Activated gamma-delta T cell (primary cell): Measurements from ENCODE around the gene TRA2B.
A peak's percentile ranks its signal among the peaks of the same experiment; 100 is the strongest.

Experiments
- DNase-seq: peaks from one replicate; lab custom pipeline; 2025; lab: John Stamatoyannopoulos, UW
- total RNA-seq, 2 donors: gene quantifications; one replicate each; lab custom pipeline; 2026; lab: John Stamatoyannopoulos, UW

Gene TRA2B
- total RNA-seq: 355 to 397 reads per million in 2 donors

DNA sequence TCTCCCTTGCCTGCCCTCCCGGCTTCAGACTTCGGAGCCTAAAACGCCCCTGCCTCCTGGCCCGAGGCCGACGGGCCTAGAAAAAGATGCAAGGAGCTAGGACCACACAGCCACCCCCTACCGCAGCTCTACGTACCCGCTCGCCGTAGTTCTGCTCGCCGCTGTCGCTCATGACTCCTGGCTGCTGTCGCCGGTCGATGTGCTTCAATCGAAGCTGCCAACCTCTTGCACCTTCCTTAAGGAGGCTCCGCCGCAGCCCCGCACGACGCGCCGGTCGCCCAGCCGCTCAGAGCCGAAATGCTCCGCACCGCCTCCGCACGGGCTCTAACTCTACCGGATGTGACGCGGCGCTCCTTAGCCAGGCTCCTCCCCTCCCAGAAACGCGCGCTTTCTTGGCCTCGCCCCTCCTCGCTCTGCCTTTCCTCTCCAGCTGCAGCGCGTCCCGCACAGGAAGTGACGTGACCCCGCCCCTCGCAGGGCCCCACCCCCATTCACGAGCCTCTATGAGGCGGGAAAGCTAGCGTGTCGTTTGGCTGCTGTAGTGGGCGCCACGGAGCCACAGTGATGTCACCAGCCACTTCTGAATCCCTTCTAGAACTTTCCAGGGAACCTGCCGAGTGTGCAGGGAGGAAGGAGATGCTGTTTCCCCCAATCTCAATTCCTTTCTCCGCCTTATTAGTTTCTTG lies at the start of gene TRA2B:
Gene TRA2B (minus strand): TSS at position 326 of the 686 bp plus-strand sequence. CDS start 154 bp downstream, at position 172.
- peak; percentile 93 for DNase-seq

DNA sequence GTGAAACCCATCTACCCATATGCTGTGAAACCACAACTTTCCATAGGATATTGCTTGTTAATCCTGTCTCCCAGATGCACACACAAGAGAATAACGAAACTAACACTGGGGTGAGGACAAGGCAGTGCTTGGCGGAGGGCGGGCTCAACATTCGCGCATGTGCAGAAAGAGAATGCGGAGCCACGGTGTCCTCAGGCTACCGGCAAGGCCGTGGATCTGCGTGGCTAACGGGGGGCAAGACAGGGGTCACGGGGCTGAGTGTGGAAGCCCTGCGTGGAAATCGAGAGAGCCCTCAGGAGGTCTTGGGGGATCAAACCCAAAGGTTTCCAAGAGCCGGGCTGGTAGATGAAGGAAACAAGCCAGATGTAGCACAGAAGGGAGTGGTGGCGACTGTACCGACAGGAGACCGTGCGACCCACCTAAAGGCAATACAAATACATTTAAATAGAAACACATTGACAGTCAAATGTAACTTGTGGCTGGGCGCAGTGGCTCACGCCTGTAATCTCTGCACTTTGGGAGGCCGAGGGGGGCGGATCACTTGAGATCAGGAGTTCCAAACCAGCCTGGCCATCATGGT lies 48.5 kb upstream of the TRA2B start:
- no peak for DNase-seq

DNA sequence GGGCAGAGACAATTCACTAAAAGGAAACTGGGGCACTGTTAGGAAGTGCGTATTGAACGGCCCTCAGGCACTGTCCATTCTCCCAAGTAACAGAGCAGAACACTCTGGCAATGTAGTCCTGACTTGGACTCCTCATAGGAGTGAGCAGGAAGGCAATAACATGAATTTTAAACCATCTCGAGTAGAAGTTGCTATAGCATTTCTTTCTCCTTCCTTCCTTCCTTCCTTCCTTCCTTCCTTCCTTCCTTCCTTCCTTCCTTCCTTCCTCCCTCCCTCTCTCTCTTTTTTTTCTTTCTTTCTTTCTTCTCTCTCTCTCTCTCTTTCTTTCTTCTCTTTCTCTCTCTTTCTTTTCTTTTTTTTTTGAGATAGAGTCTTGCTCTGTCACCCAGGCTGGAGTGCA lies 46.4 kb upstream of the TRA2B start:
- no peak for DNase-seq

- DNase-seq: no peak
Observed at GRCh38 chr3:185983495-185984141, 45.8 kb upstream of the TRA2B start.

DNA sequence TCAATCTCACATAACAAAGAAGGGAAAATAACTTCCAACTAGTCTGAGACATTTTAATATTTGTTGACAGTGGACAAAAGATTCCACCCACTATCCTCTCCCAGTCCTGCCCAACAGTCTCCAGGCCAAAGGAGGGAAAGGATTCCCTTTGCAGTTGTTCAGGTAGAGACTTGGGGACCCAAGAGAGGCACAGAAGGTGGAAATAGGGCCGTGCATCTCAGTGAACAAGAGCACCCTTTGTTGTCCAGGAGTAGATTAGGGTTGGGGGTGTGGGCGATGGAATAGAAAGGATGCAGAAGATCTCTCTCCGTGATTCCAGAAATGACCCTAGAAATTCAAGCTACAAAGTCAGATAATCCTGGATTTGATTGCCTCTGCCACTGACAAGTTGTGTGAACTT lies 44.8 kb upstream of the TRA2B start:
- DNase-seq: no peak

DNA sequence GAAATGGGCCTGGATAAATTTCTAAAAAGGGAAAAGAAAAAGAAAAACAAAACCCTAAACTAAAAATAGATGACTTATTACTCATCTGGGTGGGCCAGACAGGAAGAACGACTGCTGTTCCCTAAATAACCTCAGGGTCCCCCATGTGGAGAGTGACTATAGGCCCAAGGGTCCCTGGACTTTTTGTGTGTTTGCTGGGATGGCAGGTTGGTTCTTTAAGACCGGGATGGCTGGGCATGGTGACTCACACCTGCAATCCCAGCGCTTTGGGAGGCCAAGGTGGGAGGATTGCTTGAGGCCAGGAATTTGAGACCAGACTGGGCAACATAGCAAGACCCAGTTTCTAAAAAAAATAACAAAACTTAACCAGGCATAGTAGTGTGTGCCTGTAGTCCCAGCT lies 43.8 kb upstream of the TRA2B start:
- DNase-seq: no peak

GRCh38 chr3:185979721-185980121 lies 41.9 kb upstream of the TRA2B start:
- DNase-seq: no peak

- DNase-seq: no peak
Observed at GRCh38 chr3:185978516-185978915, 40.7 kb upstream of the TRA2B start.

DNA sequence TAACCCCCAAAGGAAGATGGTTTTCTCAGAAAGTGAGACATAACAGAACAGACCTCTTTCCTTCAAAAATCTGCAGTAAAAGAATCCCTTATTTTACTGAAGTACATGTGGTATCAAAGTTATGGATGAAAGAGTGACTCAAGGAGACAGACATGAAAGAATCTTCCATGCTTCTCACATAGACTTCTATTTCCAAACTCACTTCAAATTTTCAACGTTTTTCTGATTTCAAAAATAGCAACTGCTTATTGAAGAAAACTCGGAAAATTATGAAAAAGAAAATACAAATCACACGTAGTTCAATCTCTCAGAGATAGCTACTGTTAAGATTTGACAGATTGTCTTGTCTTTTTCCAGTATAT lies 39.8 kb upstream of the TRA2B start:
- DNase-seq: no peak

- DNase-seq: peak; percentile 27
Observed at GRCh38 chr3:185976977-185977678, 39.3 kb upstream of the TRA2B start.

DNA sequence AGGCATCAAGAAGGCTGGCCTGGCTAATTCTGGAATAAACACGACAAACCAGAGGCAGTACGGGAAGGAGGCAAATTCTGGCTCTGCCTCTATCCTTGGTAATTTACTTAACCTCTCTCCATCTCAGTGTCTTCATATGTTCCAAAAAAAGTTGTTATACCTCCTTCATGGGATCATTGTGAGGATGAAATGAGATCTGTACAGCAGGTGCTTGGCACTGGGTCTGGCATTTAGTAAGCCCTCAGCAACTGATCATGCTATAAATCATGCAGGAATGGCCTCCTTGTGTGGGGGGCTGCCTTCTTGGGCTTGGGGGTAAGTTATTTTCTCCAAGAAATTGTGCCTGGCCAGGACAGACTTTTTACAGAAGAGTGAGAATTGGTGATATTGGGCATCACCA lies 38.3 kb upstream of the TRA2B start:
- DNase-seq: no peak

- no peak for DNase-seq
Observed at GRCh38 chr3:185971579-185971978, 33.8 kb upstream of the TRA2B start.

DNA sequence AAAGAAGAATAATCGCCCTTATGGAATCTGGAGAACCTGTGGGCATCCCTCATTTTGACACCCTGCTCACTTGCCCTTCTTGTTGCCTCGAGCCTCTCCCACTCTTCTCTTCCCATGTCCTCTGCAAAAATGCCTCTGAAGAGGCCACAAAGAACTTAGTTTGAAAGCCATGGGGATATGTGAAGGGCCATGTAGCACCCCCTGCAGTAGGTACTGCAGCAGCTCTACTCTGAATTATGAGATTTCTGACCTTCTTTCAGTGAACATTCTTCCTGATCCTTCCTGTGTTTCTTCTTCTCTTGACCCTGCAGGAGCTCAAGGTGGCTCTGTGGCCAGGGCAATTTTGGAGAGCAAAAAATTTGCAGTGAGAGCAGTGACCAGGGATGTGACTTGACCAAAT lies 30.4 kb upstream of the TRA2B start:
- DNase-seq: no peak

DNA sequence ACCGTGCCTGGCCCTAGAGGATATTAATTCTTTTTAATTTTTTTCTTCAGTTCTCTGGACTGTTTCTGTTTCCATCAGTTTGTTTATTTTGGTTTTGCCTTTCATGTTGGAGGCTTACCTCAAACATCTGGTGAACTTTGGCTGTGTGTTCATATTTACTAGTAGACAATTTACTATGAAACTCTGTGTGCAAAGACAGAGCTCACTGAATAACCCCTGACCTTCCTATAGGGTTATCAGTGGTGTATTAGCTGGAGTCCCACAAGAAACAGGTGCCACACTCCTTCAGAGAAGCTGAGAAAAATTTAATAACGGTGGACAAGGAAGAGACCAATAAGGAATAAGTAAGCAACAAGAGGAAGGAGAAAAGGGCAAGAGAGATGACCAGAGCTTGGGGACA lies 28.8 kb upstream of the TRA2B start:
- no peak for DNase-seq

DNA sequence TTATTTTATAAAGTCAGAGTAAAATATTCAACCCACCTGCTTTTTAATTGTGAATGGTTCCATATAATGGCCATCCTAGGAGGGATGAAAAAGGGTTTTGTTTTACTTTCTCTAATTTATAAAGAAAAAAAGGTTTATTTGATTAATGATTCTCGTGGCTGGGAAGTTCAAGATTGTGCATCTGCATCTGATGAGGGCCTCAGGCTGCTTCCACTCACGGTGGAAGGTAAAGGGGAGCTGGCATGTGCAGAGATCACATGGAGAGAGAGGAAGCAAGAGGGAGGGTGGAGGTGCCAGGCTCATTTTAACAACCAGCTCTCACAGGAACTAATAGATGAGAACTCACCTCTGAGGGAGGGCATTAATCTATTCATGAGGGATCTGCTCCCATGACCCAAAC lies 27.7 kb upstream of the TRA2B start:
- DNase-seq: no peak

GRCh38 chr3:185961675-185962232 lies 23.9 kb upstream of the TRA2B start:
- DNase-seq: no peak

DNA sequence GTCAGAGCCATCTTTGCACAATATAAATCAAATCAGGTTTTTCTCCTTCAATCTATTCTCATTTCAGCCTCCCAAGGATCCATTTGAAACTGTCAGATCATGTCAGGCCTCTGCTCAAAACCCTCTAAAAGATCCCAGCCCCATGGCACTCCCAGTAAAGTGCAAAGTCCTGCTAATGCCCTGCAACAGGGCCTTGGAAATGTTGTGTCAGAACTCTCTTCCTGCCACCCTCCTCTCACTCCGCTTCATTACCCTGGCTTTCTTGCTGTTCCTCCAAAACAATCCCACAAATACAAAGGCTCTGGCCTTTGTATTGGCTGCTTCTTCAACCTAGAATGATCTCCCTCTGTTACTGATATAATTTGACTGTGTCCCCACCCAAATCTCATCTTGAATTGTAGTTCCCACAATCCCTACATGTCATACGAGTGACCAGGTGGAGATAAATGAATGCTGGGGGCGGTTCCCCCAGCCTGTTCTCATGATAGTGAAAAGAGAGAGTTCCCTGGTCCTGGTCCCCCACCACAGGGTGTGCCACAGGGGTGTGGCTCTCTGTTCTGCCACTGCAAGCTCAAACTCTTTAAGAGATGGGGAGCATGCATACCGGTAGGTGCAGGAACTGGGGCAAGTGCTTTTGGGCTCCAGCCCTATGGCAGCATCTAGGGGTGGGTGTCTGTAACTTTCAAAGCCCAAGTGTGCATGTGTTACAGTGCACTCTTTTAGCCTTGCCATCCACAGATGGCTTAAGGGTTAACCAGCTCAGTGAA lies 22.9 kb upstream of the TRA2B start:
- no peak for DNase-seq

DNA sequence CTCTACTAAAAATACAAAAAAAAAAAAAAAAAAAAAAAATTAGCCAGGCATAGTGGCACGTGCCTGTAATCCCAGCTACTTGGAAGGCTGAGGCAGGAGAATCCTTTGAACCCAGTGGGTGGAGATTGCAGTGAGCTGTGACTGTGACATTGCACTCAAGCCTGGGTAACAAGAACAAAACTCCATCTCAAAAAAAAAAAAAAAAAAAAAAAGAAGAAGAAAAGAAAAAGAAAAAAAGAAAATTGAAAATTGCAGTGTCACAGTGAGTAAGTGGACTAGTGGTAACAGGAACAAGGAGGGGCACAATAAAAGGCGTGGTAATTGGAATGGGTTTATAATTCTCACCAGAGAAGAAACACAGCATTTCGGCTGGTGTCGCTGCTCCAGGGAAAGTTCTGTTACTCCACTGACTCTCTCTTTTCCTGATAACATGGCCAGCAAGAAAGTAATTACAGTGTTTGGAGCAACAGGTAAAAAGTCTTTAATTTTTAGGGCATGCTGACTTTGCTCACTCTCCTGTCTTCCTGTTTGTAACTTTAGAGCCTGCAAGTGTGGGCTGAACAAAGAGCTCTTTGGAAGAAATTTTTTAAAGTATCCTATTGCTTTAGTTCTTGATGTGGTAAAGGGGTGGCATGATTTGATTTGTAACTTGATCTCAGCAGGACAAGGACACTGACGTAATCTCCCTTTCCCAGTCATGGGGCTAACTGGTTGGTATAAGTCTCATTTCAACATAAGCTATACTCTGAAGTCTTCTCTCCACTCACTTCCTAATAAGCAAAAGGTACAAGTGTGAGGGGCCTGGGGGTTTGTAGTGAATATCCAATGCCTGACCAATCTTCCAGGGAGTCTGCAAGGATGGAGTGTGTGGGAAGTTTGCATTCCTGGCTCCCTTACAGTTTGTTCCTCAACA lies 22.1 kb upstream of the TRA2B start:
- DNase-seq: no peak

GRCh38 chr3:185958626-185959025 lies 20.8 kb upstream of the TRA2B start:
- DNase-seq: no peak

- no peak for DNase-seq
Observed at GRCh38 chr3:185956244-185956643, 18.4 kb upstream of the TRA2B start.

DNA sequence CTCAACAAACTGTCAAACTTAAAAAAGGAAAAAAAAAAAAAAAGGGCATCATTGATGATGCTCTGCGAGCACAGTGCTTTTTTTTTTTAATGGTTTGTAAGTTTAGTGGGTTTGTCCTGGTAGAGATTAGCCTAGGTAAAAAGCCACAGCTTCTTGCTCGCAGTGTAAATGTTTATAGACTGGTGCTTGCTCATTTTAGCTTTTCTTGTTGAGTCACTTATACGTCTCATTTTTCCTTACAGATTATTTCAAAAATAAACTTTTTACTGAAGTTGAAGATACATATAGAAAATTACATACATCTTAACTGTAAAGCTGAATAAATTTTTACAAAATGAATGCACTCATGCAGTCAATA lies 16.5 kb upstream of the TRA2B start:
- no peak for DNase-seq
